Stimulated activated naive B cell treated with anti-CD40 and anti-IgM and Interleukin-4, amounts not matched to agents 10 μg/mL and 1 μg/mL and 100 μg/mL, for 72 hours (primary cell): ENCODE results near the gene LDB2.

Experiments
- ATAC-seq, 2 donors: fragments of 150-1000 bp; cut with Tn5 transposase; replicated peaks; 2 replicates each; pipeline ENCODE4 v1.10.0; 2021; ENCODE audit warnings: moderate library complexity in 1 of 2
- DNase-seq: peaks from one replicate; pipeline ENCODE4 v3.0.0; 2021
- H3K27ac Mint-ChIP-seq: one replicate; pipeline ENCODE4 v1.8.0; 2022; ENCODE audit warnings: mild to moderate bottlenecking, mixed read lengths
- H3K27me3 Mint-ChIP-seq, 2 donors: one replicate each; pipeline ENCODE4 v1.8.0; 2022; ENCODE audit warnings: mixed read lengths in 2 of 2
- H3K36me3 Mint-ChIP-seq, 2 donors: one replicate each; pipeline ENCODE4 v1.8.0; 2022; ENCODE audit warnings: mixed read lengths in 2 of 2, mild to moderate bottlenecking in 1 of 2
- H3K4me1 Mint-ChIP-seq, 2 donors: one replicate each; pipeline ENCODE4 v1.8.0; 2022; ENCODE audit warnings: mixed read lengths in 2 of 2, mild to moderate bottlenecking in 1 of 2
- H3K4me3 Mint-ChIP-seq, 2 donors: one replicate each; pipeline ENCODE4 v1.8.0; 2022; ENCODE audit warnings: mild to moderate bottlenecking in 2 of 2, mixed read lengths in 2 of 2, moderate library complexity in 1 of 2
- H3K9me3 Mint-ChIP-seq, 2 donors: one replicate each; pipeline ENCODE4 v1.8.0; 2022; ENCODE audit warnings: mixed read lengths in 2 of 2, mild to moderate bottlenecking in 1 of 2

LDB2 gene

GRCh38 chr4:16663732-16664131, 234.7 kb downstream of the LDB2 start:
- no peak for ATAC-seq
- Mint-ChIP-seq H3K4me3 (no peak overlapping the region), H3K9me3 (peaks cover 0 to 3% of the 10 kb centered on the region in 2 donors), H3K27ac (no peak overlapping the region), H3K27me3 (no peaks in the 10 kb centered on the region), H3K36me3 (no peaks in the 10 kb centered on the region), H3K4me1 (no peaks in the 10 kb centered on the region)
- no peak for DNase-seq

- H3K4me1 Mint-ChIP-seq, result no peaks in the 10 kb centered on the region
- ATAC-seq, result no peak
- no peaks in the 10 kb centered on the region for H3K36me3 Mint-ChIP-seq
- DNase-seq, result no peak
- peaks cover 0 to 3% of the 10 kb centered on the region in 2 donors for H3K9me3 Mint-ChIP-seq
- H3K4me3 Mint-ChIP-seq, result no peak overlapping the region
- H3K27ac Mint-ChIP-seq, result no peak overlapping the region
- H3K27me3 Mint-ChIP-seq, result no peaks in the 10 kb centered on the region
Measured at GRCh38 chr4:16663307-16663706, 235.1 kb downstream of the LDB2 start.

GRCh38 chr4:16661813-16662212, 236.6 kb downstream of the LDB2 start:
- Mint-ChIP-seq H3K4me3 (no peak overlapping the region), H3K27me3 (no peaks in the 10 kb centered on the region), H3K36me3 (no peaks in the 10 kb centered on the region), H3K9me3 (peaks cover 0 to 5% of the 10 kb centered on the region in 2 donors), H3K4me1 (no peaks in the 10 kb centered on the region), H3K27ac (no peak overlapping the region)
- DNase-seq (no peak), ATAC-seq (no peak)

- no peaks in the 10 kb centered on the region for H3K4me1 Mint-ChIP-seq
- H3K9me3 Mint-ChIP-seq, result peaks cover 0 to 5% of the 10 kb centered on the region in 2 donors
- H3K27ac Mint-ChIP-seq, result no peak overlapping the region
- no peak overlapping the region for H3K4me3 Mint-ChIP-seq
- ATAC-seq (no peak), DNase-seq (no peak)
- no peaks in the 10 kb centered on the region for H3K27me3 Mint-ChIP-seq
- no peaks in the 10 kb centered on the region for H3K36me3 Mint-ChIP-seq
Measured at GRCh38 chr4:16660656-16661055, 237.8 kb downstream of the LDB2 start.

GRCh38 chr4:16659694-16660093, 238.8 kb downstream of the LDB2 start:
- H3K4me1 Mint-ChIP-seq, result no peaks in the 10 kb centered on the region
- H3K27me3 Mint-ChIP-seq, result no peaks in the 10 kb centered on the region
- no peak overlapping the region for H3K4me3 Mint-ChIP-seq
- no peak for DNase-seq
- peaks cover 0 to 3% of the 10 kb centered on the region in 2 donors for H3K9me3 Mint-ChIP-seq
- no peak for ATAC-seq
- no peak overlapping the region for H3K27ac Mint-ChIP-seq
- H3K36me3 Mint-ChIP-seq, result no peaks in the 10 kb centered on the region

GRCh38 chr4:16659079-16659478, 239.4 kb downstream of the LDB2 start:
- ATAC-seq (no peak), DNase-seq (no peak)
- no peaks in the 10 kb centered on the region for H3K27me3 Mint-ChIP-seq
- no peaks in the 10 kb centered on the region for H3K36me3 Mint-ChIP-seq
- H3K4me3 Mint-ChIP-seq, result no peak overlapping the region
- H3K4me1 Mint-ChIP-seq, result no peaks in the 10 kb centered on the region
- no peak overlapping the region for H3K27ac Mint-ChIP-seq
- peaks cover 0 to 3% of the 10 kb centered on the region in 2 donors for H3K9me3 Mint-ChIP-seq

GRCh38 chr4:16658183-16658582, 240.3 kb downstream of the LDB2 start:
- no peaks in the 10 kb centered on the region for H3K27me3 Mint-ChIP-seq
- H3K4me3 Mint-ChIP-seq, result no peak overlapping the region
- peaks cover 0 to 2% of the 10 kb centered on the region in 2 donors for H3K9me3 Mint-ChIP-seq

GRCh38 chr4:16655111-16655510, 243.3 kb downstream of the LDB2 start:
- H3K4me3 Mint-ChIP-seq, result no peak overlapping the region
- H3K27ac Mint-ChIP-seq, result no peak overlapping the region
- ATAC-seq, result no peak
- H3K4me1 Mint-ChIP-seq, result no peaks in the 10 kb centered on the region
- DNase-seq, result no peak
- H3K9me3 Mint-ChIP-seq, result peaks cover 0 to 4% of the 10 kb centered on the region in 2 donors
- no peaks in the 10 kb centered on the region for H3K36me3 Mint-ChIP-seq
- H3K27me3 Mint-ChIP-seq, result no peaks in the 10 kb centered on the region

More at GRCh38 chr4:16658183-16658582, 240.3 kb downstream of the LDB2 start:
- ATAC-seq, result no peak
- no peak for DNase-seq
- H3K36me3 Mint-ChIP-seq, result no peaks in the 10 kb centered on the region
- no peaks in the 10 kb centered on the region for H3K4me1 Mint-ChIP-seq
- H3K27ac Mint-ChIP-seq, result no peak overlapping the region

- H3K36me3 Mint-ChIP-seq, result no peaks in the 10 kb centered on the region
- H3K4me1 Mint-ChIP-seq, result no peaks in the 10 kb centered on the region
- ATAC-seq (no peak), DNase-seq (no peak)
- no peak overlapping the region for H3K27ac Mint-ChIP-seq
- no peaks in the 10 kb centered on the region for H3K27me3 Mint-ChIP-seq
- peaks cover 0 to 4% of the 10 kb centered on the region in 2 donors for H3K9me3 Mint-ChIP-seq
- H3K4me3 Mint-ChIP-seq, result no peak overlapping the region
Measured at GRCh38 chr4:16652732-16653305, 245.6 kb downstream of the LDB2 start.

- Mint-ChIP-seq H3K9me3 (no peaks in the 10 kb centered on the region), H3K4me3 (no peak overlapping the region), H3K36me3 (no peaks in the 10 kb centered on the region), H3K27ac (no peak overlapping the region), H3K27me3 (no peaks in the 10 kb centered on the region), H3K4me1 (no peaks in the 10 kb centered on the region)
- ATAC-seq, result no peak
- no peak for DNase-seq
Measured at GRCh38 chr4:16646459-16646858, 252.0 kb downstream of the LDB2 start.

GRCh38 chr4:16643893-16644292, 254.6 kb downstream of the LDB2 start:
- Mint-ChIP-seq H3K4me3 (no peak overlapping the region), H3K9me3 (no peaks in the 10 kb centered on the region), H3K27ac (no peak overlapping the region), H3K27me3 (no peaks in the 10 kb centered on the region), H3K36me3 (no peaks in the 10 kb centered on the region), H3K4me1 (no peaks in the 10 kb centered on the region)
- DNase-seq, result no peak
- ATAC-seq, result no peak

- Mint-ChIP-seq H3K4me1 (no peaks in the 10 kb centered on the region), H3K27me3 (no peaks in the 10 kb centered on the region), H3K27ac (no peak overlapping the region), H3K9me3 (peaks cover 0 to 1% of the 10 kb centered on the region in 2 donors), H3K36me3 (no peaks in the 10 kb centered on the region), H3K4me3 (no peak overlapping the region)
- no peak for ATAC-seq
- DNase-seq, result no peak
Measured at GRCh38 chr4:16642897-16643296, 255.5 kb downstream of the LDB2 start.

GRCh38 chr4:16641971-16642370, 256.5 kb downstream of the LDB2 start:
- no peak overlapping the region for H3K4me3 Mint-ChIP-seq
- DNase-seq (no peak), ATAC-seq (no peak)
- no peaks in the 10 kb centered on the region for H3K27me3 Mint-ChIP-seq
- no peak overlapping the region for H3K27ac Mint-ChIP-seq
- peaks cover 0 to 1% of the 10 kb centered on the region in 2 donors for H3K9me3 Mint-ChIP-seq
- H3K36me3 Mint-ChIP-seq, result no peaks in the 10 kb centered on the region
- no peaks in the 10 kb centered on the region for H3K4me1 Mint-ChIP-seq

GRCh38 chr4:16636912-16637630, 261.4 kb downstream of the LDB2 start:
- Mint-ChIP-seq H3K27me3 (no peaks in the 10 kb centered on the region), H3K4me3 (no peak overlapping the region), H3K36me3 (no peaks in the 10 kb centered on the region), H3K4me1 (no peaks in the 10 kb centered on the region), H3K27ac (no peak overlapping the region), H3K9me3 (peaks cover 3 to 8% of the 10 kb centered on the region in 2 donors)
- DNase-seq (no peak), ATAC-seq (no peak)

GRCh38 chr4:16636304-16636703, 262.1 kb downstream of the LDB2 start:
- no peak for ATAC-seq

More at GRCh38 chr4:16636304-16636703, 262.1 kb downstream of the LDB2 start:
- no peak overlapping the region for H3K27ac Mint-ChIP-seq
- H3K27me3 Mint-ChIP-seq, result no peaks in the 10 kb centered on the region
- no peak for DNase-seq
- H3K4me3 Mint-ChIP-seq, result no peak overlapping the region
- H3K36me3 Mint-ChIP-seq, result no peaks in the 10 kb centered on the region
- no peaks in the 10 kb centered on the region for H3K4me1 Mint-ChIP-seq
- peaks cover 3 to 8% of the 10 kb centered on the region in 2 donors for H3K9me3 Mint-ChIP-seq
